Erythroblast (primary cell): Measurements from ENCODE around the gene ITCH.

Experiments used
- GATA1 ChIP-seq: IDR thresholded peaks from 2 replicates; pipeline ENCODE4 v1.6.1; 2011; ENCODE audit warnings: low read depth, mild to moderate bottlenecking, control low read depth, low read length, moderate library complexity
- POLR2A ChIP-seq: IDR thresholded peaks from 2 replicates; pipeline ENCODE4 v1.6.1; 2011; ENCODE audit warnings: mild to moderate bottlenecking, low read length

DNA sequence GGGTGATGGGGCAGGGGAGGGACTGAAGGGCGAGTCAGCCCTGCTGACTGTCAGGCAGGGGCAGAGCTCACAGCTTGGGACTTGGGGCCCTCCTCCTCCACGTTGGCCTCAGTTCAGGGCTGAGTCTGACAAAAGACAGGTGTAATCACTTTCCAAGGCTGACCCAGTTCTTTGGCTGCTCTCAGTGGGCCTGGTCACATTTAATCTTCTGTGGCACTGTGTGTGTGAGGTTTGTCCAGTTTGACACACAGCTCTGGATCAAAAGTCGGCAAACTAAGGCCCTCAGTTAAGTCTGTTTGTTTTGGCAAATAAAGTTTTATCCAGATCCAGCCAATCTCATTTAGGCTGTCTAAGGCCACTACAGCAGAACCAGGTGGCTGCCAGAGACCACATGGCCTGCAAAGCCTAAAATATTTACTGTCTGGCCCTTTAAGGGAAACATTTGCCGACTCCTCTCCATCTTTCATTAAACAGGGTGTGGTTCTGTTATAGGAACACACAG lies 190.3 kb downstream of the ITCH start:
- TF ChIP-seq POLR2A (no peak), GATA1 (no peak)
